GM23338 (cell line): ENCODE measurements around the gene UBN1. TPM values are rescaled to one million over a fixed set of nuclear protein-coding genes. Genes with fewer than 3 reads are reported as not detected.

ENCODE experiments used
- ATAC-seq: fragments of 200-7000 bp; cut with Tn5 transposase; 3 replicates; pipeline ENCODE4 v1.9.1; 2020
- DNase-seq: peaks from one replicate; pipeline ENCODE4 v3.0.0-alpha.2; 2015; ENCODE audit warnings: low spot score
- H2AFZ ChIP-seq: fragments of 200-600 bp; sonication (generic); 2 replicates; pipeline ENCODE4 v1.8.0; 2016; ENCODE audit warnings: antibody characterized with exemption, mild to moderate bottlenecking, moderate library complexity
- H3F3A ChIP-seq: fragments of 200-600 bp; sonication (generic); replicated peaks from 2 replicates; pipeline ENCODE4 v1.8.0; 2017; ENCODE audit warnings: antibody characterized with exemption, mixed run types, low read depth
- H3K27ac ChIP-seq: fragments of 200-600 bp; sonication (generic); 2 replicates; pipeline ENCODE4 v1.6.1; 2016; ENCODE audit warnings: low read depth
- H3K27me3 ChIP-seq: fragments of 200-600 bp; sonication (generic); 2 replicates; pipeline ENCODE4 v1.8.0; 2016; ENCODE audit warnings: mild to moderate bottlenecking, mixed run types, moderate library complexity; ENCODE audit not compliant: insufficient read depth
- H3K36me3 ChIP-seq: fragments of 200-600 bp; sonication (generic); 2 replicates; pipeline ENCODE4 v1.8.0; 2016; ENCODE audit warnings: mild to moderate bottlenecking; ENCODE audit not compliant: insufficient read depth
- H3K4me1 ChIP-seq: fragments of 200-600 bp; sonication (generic); 2 replicates; pipeline ENCODE4 v1.8.0; 2016; ENCODE audit warnings: mild to moderate bottlenecking, moderate library complexity; ENCODE audit not compliant: insufficient read depth
- H3K4me2 ChIP-seq: fragments of 200-600 bp; sonication (generic); 2 replicates; pipeline ENCODE4 v1.7.1; 2017; ENCODE audit warnings: mixed run types
- H3K4me3 ChIP-seq: fragments of 200-600 bp; sonication (generic); 2 replicates; pipeline ENCODE4 v1.6.1; 2016; ENCODE audit warnings: mixed run types
- H3K79me2 ChIP-seq: fragments of 200-600 bp; sonication (generic); replicated peaks from 2 replicates; pipeline ENCODE4 v1.8.0; 2017; ENCODE audit warnings: mild to moderate bottlenecking; ENCODE audit not compliant: insufficient read depth
- H3K9me2 ChIP-seq: fragments of 200-600 bp; sonication (generic); 2 replicates; pipeline ENCODE4 v1.8.0; 2017; ENCODE audit not compliant: insufficient read depth
- H4K20me1 ChIP-seq: fragments of 200-600 bp; sonication (generic); replicated peaks from 2 replicates; pipeline ENCODE4 v1.8.0; 2017; ENCODE audit warnings: mild to moderate bottlenecking; ENCODE audit not compliant: insufficient read depth
- H3K27ac Mint-ChIP-seq: 2 replicates; pipeline ENCODE4 v1.8.0; 2020; ENCODE audit warnings: inconsistent platforms, mild to moderate bottlenecking, moderate library complexity, mixed read lengths
- H3K27me3 Mint-ChIP-seq: 3 replicates; pipeline ENCODE4 v1.8.0; 2022; ENCODE audit warnings: low read depth, mild to moderate bottlenecking, moderate library complexity, mixed read lengths, inconsistent platforms; ENCODE audit not compliant: insufficient read depth, poor library complexity
- H3K36me3 Mint-ChIP-seq: 3 replicates; pipeline ENCODE4 v1.8.0; 2021; ENCODE audit warnings: low read depth, mild to moderate bottlenecking, inconsistent platforms, moderate library complexity, mixed read lengths
- H3K4me1 Mint-ChIP-seq: 3 replicates; pipeline ENCODE4 v1.8.0; 2020; ENCODE audit warnings: mild to moderate bottlenecking, inconsistent platforms, mixed read lengths
- H3K4me3 Mint-ChIP-seq: 3 replicates; pipeline ENCODE4 v1.8.0; 2021; ENCODE audit warnings: moderate library complexity, mild to moderate bottlenecking, inconsistent platforms, mixed read lengths
- H3K9me3 Mint-ChIP-seq: 3 replicates; pipeline ENCODE4 v1.8.0; 2020; ENCODE audit warnings: moderate library complexity, mild to moderate bottlenecking, inconsistent platforms, mixed read lengths
- JUNB ChIP-seq: IDR thresholded peaks from one replicate; pipeline ENCODE4 v1.6.1; 2016; ENCODE audit warnings: antibody characterized with exemption; ENCODE audit not compliant: unreplicated experiment
- NANOG ChIP-seq: IDR thresholded peaks from 2 replicates; pipeline ENCODE4 v1.6.1; 2016; ENCODE audit warnings: antibody characterized with exemption, borderline replicate concordance
- POLR2AphosphoS5 ChIP-seq: IDR thresholded peaks from 2 replicates; pipeline ENCODE4 v1.6.1; 2016; ENCODE audit warnings: antibody characterized with exemption, low read depth
- STAT1 ChIP-seq: IDR thresholded peaks from one replicate; pipeline ENCODE4 v1.6.1; 2016; ENCODE audit warnings: antibody characterized with exemption; ENCODE audit not compliant: unreplicated experiment
- ZNF114 ChIP-seq: fragments of 250-450 bp; sonication (Bioruptor Pico); IDR thresholded peaks from 2 replicates; pipeline ENCODE4 v1.5.0; 2020; ENCODE audit warnings: mild to moderate bottlenecking, moderate library complexity
- ZNF331 ChIP-seq: fragments of 250-450 bp; sonication (Bioruptor Pico); IDR thresholded peaks from 2 replicates; pipeline ENCODE4 v1.5.0; 2020; ENCODE audit warnings: low read depth, mild to moderate bottlenecking, moderate library complexity
- polyA plus RNA-seq: library from polyadenylated mRNA; unstranded; fragments of >200 nt; fragmentation: Nextera tagmentation; extraction: Ambion mirVana; gene quantifications from 2 replicates; pipeline ENCODE4 v1.2.1, GENCODE V29; 2016
- total RNA-seq: library from RNA; depleted of rRNA; stranded (reverse); fragments of >200 nt; shearing (Covaris generic); gene quantifications from 2 replicates; pipeline ENCODE4 v1.2.3, GENCODE V29; 2014
- TF ChIP-seq, protein P1 (sequence below): fragments of 250-450 bp; sonication (Bioruptor Pico); IDR thresholded peaks from 2 replicates; pipeline ENCODE4 v1.5.0; 2020; ENCODE audit warnings: mild to moderate bottlenecking, moderate library complexity
- TF ChIP-seq, protein P2 (sequence below): IDR thresholded peaks from 2 replicates; pipeline ENCODE4 v1.6.1; 2016; ENCODE audit warnings: antibody characterized with exemption

The UBN1 gene
- total and polyA plus RNA-seq, 2 experiments from 2014 or later, result 18.3 to 46.8 TPM

- no peak for TF ChIP-seq JUNB
- TF ChIP-seq ZNF331 (CRISPR knock-in tag), result no peak
- TF ChIP-seq NANOG, result no peak
- TF ChIP-seq ZNF114, result no peak
Measured at GRCh38 chr16:4868535-4868934, 21.3 kb downstream of the UBN1 start (continued).

DNA sequence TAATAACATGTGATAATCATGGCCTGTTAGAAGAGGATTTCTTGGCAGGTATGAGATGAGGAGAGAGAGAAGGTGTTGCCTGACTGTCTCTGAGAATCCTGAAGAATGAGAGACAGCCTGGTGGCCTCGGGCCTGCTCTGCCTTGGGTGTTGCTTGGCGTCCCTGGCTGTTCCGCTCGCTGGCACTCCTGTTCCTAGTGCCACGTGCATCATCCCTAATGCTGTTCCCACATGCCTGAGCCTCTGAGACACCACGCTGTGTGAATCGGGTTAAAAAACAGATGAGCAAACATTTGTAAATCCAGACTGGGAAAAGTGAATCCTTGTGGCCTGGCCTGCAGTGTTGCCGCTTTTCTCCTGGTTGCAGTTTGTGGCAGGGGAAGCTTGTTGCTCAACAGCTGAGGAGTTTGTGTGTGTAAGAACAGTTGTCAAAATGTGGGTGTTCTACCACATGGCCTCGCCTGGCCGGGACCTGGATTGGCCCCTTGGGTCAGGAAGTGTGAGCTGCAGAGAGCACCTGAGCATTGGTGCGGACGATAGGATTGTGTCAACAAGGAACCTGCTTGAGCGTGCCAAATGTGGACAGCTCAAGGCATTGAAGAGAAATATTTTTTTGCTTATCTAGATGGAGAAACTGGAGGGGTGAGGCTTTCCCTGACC, 22.0 kb downstream of the UBN1 start:
- H2AFZ ChIP-seq, result no peak overlapping the region
- ATAC-seq, result no peak
- peaks cover 8% of the 10 kb centered on the region for H3K27me3 Mint-ChIP-seq
- H3K4me3 Mint-ChIP-seq, result no peak overlapping the region
- no peak overlapping the region; the same call in 1 of the 2 replicates for H3K27ac Mint-ChIP-seq
- H3K4me2 ChIP-seq, result no peak overlapping the region
- no peaks in the 10 kb centered on the region for H3K9me2 ChIP-seq
- no peak overlapping the region for H3K4me3 ChIP-seq
- peaks cover 18% of the 10 kb centered on the region; the same call in 1 of the 2 replicates for H3K36me3 ChIP-seq
- DNase-seq, result no peak
- peaks cover 45% of the 10 kb centered on the region for H3K36me3 Mint-ChIP-seq
- H3K79me2 ChIP-seq, result peaks cover 51% of the 10 kb centered on the region
- no peak for TF ChIP-seq POLR2AphosphoS5
- TF ChIP-seq, protein P1, sequence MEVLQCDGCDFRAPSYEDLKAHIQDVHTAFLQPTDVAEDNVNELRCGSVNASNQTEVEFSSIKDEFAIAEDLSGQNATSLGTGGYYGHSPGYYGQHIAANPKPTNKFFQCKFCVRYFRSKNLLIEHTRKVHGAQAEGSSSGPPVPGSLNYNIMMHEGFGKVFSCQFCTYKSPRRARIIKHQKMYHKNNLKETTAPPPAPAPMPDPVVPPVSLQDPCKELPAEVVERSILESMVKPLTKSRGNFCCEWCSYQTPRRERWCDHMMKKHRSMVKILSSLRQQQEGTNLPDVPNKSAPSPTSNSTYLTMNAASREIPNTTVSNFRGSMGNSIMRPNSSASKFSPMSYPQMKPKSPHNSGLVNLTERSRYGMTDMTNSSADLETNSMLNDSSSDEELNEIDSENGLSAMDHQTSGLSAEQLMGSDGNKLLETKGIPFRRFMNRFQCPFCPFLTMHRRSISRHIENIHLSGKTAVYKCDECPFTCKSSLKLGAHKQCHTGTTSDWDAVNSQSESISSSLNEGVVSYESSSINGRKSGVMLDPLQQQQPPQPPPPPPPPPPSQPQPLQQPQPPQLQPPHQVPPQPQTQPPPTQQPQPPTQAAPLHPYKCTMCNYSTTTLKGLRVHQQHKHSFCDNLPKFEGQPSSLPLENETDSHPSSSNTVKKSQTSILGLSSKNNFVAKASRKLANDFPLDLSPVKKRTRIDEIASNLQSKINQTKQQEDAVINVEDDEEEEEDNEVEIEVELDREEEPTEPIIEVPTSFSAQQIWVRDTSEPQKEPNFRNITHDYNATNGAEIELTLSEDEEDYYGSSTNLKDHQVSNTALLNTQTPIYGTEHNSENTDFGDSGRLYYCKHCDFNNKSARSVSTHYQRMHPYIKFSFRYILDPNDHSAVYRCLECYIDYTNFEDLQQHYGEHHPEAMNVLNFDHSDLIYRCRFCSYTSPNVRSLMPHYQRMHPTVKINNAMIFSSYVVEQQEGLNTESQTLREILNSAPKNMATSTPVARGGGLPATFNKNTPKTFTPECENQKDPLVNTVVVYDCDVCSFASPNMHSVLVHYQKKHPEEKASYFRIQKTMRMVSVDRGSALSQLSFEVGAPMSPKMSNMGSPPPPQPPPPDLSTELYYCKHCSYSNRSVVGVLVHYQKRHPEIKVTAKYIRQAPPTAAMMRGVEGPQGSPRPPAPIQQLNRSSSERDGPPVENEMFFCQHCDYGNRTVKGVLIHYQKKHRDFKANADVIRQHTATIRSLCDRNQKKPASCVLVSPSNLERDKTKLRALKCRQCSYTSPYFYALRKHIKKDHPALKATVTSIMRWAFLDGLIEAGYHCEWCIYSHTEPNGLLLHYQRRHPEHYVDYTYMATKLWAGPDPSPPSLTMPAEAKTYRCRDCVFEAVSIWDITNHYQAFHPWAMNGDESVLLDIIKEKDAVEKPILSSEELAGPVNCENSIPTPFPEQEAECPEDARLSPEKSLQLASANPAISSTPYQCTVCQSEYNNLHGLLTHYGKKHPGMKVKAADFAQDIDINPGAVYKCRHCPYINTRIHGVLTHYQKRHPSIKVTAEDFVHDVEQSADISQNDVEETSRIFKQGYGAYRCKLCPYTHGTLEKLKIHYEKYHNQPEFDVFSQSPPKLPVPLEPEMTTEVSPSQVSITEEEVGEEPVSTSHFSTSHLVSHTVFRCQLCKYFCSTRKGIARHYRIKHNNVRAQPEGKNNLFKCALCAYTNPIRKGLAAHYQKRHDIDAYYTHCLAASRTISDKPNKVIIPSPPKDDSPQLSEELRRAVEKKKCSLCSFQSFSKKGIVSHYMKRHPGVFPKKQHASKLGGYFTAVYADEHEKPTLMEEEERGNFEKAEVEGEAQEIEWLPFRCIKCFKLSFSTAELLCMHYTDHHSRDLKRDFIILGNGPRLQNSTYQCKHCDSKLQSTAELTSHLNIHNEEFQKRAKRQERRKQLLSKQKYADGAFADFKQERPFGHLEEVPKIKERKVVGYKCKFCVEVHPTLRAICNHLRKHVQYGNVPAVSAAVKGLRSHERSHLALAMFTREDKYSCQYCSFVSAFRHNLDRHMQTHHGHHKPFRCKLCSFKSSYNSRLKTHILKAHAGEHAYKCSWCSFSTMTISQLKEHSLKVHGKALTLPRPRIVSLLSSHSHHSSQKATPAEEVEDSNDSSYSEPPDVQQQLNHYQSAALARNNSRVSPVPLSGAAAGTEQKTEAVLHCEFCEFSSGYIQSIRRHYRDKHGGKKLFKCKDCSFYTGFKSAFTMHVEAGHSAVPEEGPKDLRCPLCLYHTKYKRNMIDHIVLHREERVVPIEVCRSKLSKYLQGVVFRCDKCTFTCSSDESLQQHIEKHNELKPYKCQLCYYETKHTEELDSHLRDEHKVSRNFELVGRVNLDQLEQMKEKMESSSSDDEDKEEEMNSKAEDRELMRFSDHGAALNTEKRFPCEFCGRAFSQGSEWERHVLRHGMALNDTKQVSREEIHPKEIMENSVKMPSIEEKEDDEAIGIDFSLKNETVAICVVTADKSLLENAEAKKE (CRISPR knock-in tag), result no peak
- TF ChIP-seq JUNB, result no peak
- TF ChIP-seq ZNF331 (CRISPR knock-in tag), result no peak
- no peak for TF ChIP-seq NANOG
- TF ChIP-seq, protein P2, sequence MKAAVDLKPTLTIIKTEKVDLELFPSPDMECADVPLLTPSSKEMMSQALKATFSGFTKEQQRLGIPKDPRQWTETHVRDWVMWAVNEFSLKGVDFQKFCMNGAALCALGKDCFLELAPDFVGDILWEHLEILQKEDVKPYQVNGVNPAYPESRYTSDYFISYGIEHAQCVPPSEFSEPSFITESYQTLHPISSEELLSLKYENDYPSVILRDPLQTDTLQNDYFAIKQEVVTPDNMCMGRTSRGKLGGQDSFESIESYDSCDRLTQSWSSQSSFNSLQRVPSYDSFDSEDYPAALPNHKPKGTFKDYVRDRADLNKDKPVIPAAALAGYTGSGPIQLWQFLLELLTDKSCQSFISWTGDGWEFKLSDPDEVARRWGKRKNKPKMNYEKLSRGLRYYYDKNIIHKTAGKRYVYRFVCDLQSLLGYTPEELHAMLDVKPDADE, result no peak
- no peak for TF ChIP-seq STAT1
- H4K20me1 ChIP-seq, result peaks cover 40% of the 10 kb centered on the region
- no peaks in the 10 kb centered on the region for H3K4me1 Mint-ChIP-seq
- no peaks in the 10 kb centered on the region for H3K27me3 ChIP-seq
- no peaks in the 10 kb centered on the region for H3K4me1 ChIP-seq
- no peaks in the 10 kb centered on the region for H3F3A ChIP-seq
- H3K9me3 Mint-ChIP-seq, result no peaks in the 10 kb centered on the region
- H3K27ac ChIP-seq, result no peak overlapping the region
